H1 (cell line): ENCODE data around the gene DAND5. TPM values are rescaled to one million over a fixed set of nuclear protein-coding genes. Genes with fewer than 3 reads are reported as not detected.

ENCODE experiments used
- CTCF ChIA-PET: fragments of 300-600 bp; sonication (Branson Sonifier 250); formaldehyde crosslinking; loops from one replicate; lab custom pipeline; 2021; ENCODE audit not compliant: partially characterized antibody; lab: Charles Lee
- POLR2A ChIA-PET: fragments of 300-600 bp; sonication (Branson Sonifier 250); formaldehyde crosslinking; loops from one replicate; lab custom pipeline; 2021; ENCODE audit warnings: inconsistent platforms; ENCODE audit not compliant: partially characterized antibody; lab: Charles Lee
- DNase-seq, 2 experiments: peaks; one replicate each; pipeline versions ENCODE4 v3.0.0 to v3.0.0-alpha.2; 2010 to 2022; ENCODE audit warnings: low spot score in 2 of 2, low read depth in 1 of 2, mixed read lengths in 1 of 2
- FAIRE-seq: peaks from 2 replicates; lab custom pipeline; 2011; peaks lifted over from hg19 to GRCh38; lab: Jason Lieb, UNC
- H2AFZ ChIP-seq: 2 replicates; pipeline ENCODE4 v1.8.1; 2012; ENCODE audit warnings: low read length, inconsistent platforms
- H2AK5ac ChIP-seq: 2 replicates; pipeline ENCODE4 v1.6.1; 2013; ENCODE audit warnings: low read depth, low read length
- H2BK120ac ChIP-seq: replicated peaks from 2 replicates; pipeline ENCODE3; 2013; ENCODE audit warnings: low read depth, low read length, inconsistent platforms
- H2BK12ac ChIP-seq: 2 replicates; pipeline ENCODE4 v1.6.1; 2013; ENCODE audit warnings: low read depth, low read length
- H2BK15ac ChIP-seq: 2 replicates; pipeline ENCODE4 v1.6.1; 2013; ENCODE audit warnings: low read length
- H2BK20ac ChIP-seq: 2 replicates; pipeline ENCODE4 v1.6.1; 2013; ENCODE audit warnings: low read length
- H2BK5ac ChIP-seq: 2 replicates; pipeline ENCODE4 v1.6.1; 2013; ENCODE audit warnings: low read depth, low read length
- H3K14ac ChIP-seq: 2 replicates; pipeline ENCODE4 v1.6.1; 2013; ENCODE audit warnings: inconsistent platforms; ENCODE audit not compliant: insufficient read length
- H3K18ac ChIP-seq: 2 replicates; pipeline ENCODE4 v1.6.1; 2013; ENCODE audit warnings: low read length; ENCODE audit errors: extremely low read depth
- H3K23ac ChIP-seq: 2 replicates; pipeline ENCODE4 v1.6.1; 2013; ENCODE audit warnings: inconsistent platforms; ENCODE audit not compliant: insufficient read length
- H3K23me2 ChIP-seq: 2 replicates; pipeline ENCODE4 v1.6.1; 2013; ENCODE audit warnings: low read depth, low read length
- H3K27ac ChIP-seq: 2 replicates; pipeline ENCODE4 v1.6.1; 2011; ENCODE audit warnings: low read depth, low read length, inconsistent platforms
- H3K27me3 ChIP-seq, 4 experiments: replicated peaks in 1 of 4; 1 replicate in 1 of 4; 2 replicates in 3 of 4; pipeline versions ENCODE4 v1.6.1 to v1.8.1; 2011 to 2013; ENCODE audit warnings: low read length in 3 of 4, mild to moderate bottlenecking in 3 of 4, inconsistent platforms in 2 of 4, mixed read lengths in 2 of 4, moderate library complexity in 1 of 4; ENCODE audit not compliant: control insufficient read depth in 3 of 4, insufficient read depth in 3 of 4; ENCODE audit errors: extremely low read depth in 1 of 4
- H3K36me3 ChIP-seq, 4 experiments: 2 replicates each; pipeline versions ENCODE4 v1.6.1 to v1.8.1; 2011 to 2013; ENCODE audit warnings: mild to moderate bottlenecking in 4 of 4, low read length in 3 of 4, moderate library complexity in 2 of 4, control low read depth in 1 of 4, inconsistent platforms in 1 of 4; ENCODE audit not compliant: insufficient read depth in 4 of 4, control insufficient read depth in 2 of 4
- H3K4ac ChIP-seq: replicated peaks from 2 replicates; pipeline ENCODE3; 2013; ENCODE audit warnings: low read length, low read depth, mixed read lengths, inconsistent platforms; ENCODE audit not compliant: insufficient read length
- H3K4me1 ChIP-seq, 4 experiments: replicated peaks in 1 of 4; 1 replicate in 1 of 4; 2 replicates in 3 of 4; pipeline versions ENCODE4 v1.6.1 to v1.8.1; 2011 to 2013; ENCODE audit warnings: low read length in 3 of 4, inconsistent platforms in 2 of 4, mixed read lengths in 1 of 4; ENCODE audit not compliant: insufficient read depth in 4 of 4, control insufficient read depth in 3 of 4
- H3K4me2 ChIP-seq, 2 experiments: 2 replicates each; pipeline versions ENCODE4 v1.6.1 to v1.8.1; 2011 to 2013; ENCODE audit warnings: low read depth in 2 of 2, low read length in 2 of 2, control low read depth in 1 of 2, inconsistent platforms in 1 of 2, mild to moderate bottlenecking in 1 of 2; ENCODE audit not compliant: insufficient read depth in 1 of 2
- H3K4me3 ChIP-seq, 4 experiments: fragments of 200-600, 300-600 bp in 1 of 4; sonication (generic), shearing (Covaris generic), sonication (Bioruptor Twin) in 1 of 4; 2 replicates each; pipeline versions ENCODE4 v1.5.1 to v1.8.1; 2011 to 2016; ENCODE audit warnings: low read length in 4 of 4, low read depth in 3 of 4, control low read depth in 2 of 4, inconsistent platforms in 2 of 4, mild to moderate bottlenecking in 2 of 4, mixed read lengths in 1 of 4, moderate library complexity in 1 of 4; ENCODE audit not compliant: insufficient read depth in 2 of 4; ENCODE audit errors: extremely low read depth in 1 of 4
- H3K56ac ChIP-seq: replicated peaks from 2 replicates; pipeline ENCODE3; 2013; ENCODE audit warnings: low read depth, mild to moderate bottlenecking, mixed read lengths, low read length, inconsistent platforms; ENCODE audit not compliant: insufficient read length
- H3K79me1 ChIP-seq: 2 replicates; pipeline ENCODE4 v1.6.1; 2013; ENCODE audit warnings: low read depth, low read length, control low read depth
- H3K79me2 ChIP-seq, 2 experiments: 2 replicates each; pipeline versions ENCODE4 v1.6.1 to v1.8.1; 2012 to 2013; ENCODE audit warnings: low read length in 2 of 2, mild to moderate bottlenecking in 2 of 2, inconsistent platforms in 1 of 2; ENCODE audit not compliant: insufficient read depth in 2 of 2, control insufficient read depth in 1 of 2
- H3K9ac ChIP-seq, 4 experiments: replicated peaks in 1 of 4; 1 replicate in 1 of 4; 2 replicates in 3 of 4; pipeline versions ENCODE4 v1.6.1 to v1.8.1; 2011 to 2013; ENCODE audit warnings: low read depth in 3 of 4, low read length in 3 of 4, control low read depth in 2 of 4, mild to moderate bottlenecking in 2 of 4, moderate library complexity in 2 of 4, inconsistent platforms in 1 of 4; ENCODE audit errors: extremely low read depth in 1 of 4
- H3K9me3 ChIP-seq, 2 experiments: 2 replicates each; pipeline versions ENCODE4 v1.6.1 to v1.8.1; 2012 to 2013; ENCODE audit warnings: mild to moderate bottlenecking in 2 of 2, moderate library complexity in 2 of 2, control low read depth in 1 of 2, inconsistent platforms in 1 of 2, low read depth in 1 of 2, low read length in 1 of 2, mixed read lengths in 1 of 2; ENCODE audit not compliant: insufficient read depth in 2 of 2
- H4K20me1 ChIP-seq, 2 experiments: replicated peaks in 1 of 2; 2 replicates each; pipeline versions ENCODE3 to v1.8.1; 2011 to 2013; ENCODE audit warnings: inconsistent platforms in 2 of 2, low read length in 2 of 2, mild to moderate bottlenecking in 1 of 2; ENCODE audit not compliant: insufficient read depth in 2 of 2, control insufficient read depth in 1 of 2
- H4K5ac ChIP-seq: 2 replicates; pipeline ENCODE4 v1.6.1; 2013; ENCODE audit warnings: low read length, low read depth, mixed read lengths, inconsistent platforms; ENCODE audit not compliant: insufficient read length
- H4K8ac ChIP-seq: 2 replicates; pipeline ENCODE4 v1.8.0; 2013; ENCODE audit warnings: mild to moderate bottlenecking, moderate library complexity, low read length, inconsistent platforms; ENCODE audit not compliant: insufficient read depth; ENCODE audit errors: extremely low read depth
- H4K91ac ChIP-seq: replicated peaks from 2 replicates; pipeline ENCODE3; 2013; ENCODE audit warnings: low read length, mixed read lengths, inconsistent platforms; ENCODE audit not compliant: insufficient read length
- CTCF ChIP-seq, 3 experiments: IDR thresholded peaks; 1 replicate in 2 of 3; 2 replicates in 1 of 3; pipeline versions ENCODE4 v1.5.1 to v1.6.1; 2011; ENCODE audit warnings: low read length in 3 of 3, mild to moderate bottlenecking in 3 of 3, inconsistent platforms in 2 of 3, low read depth in 1 of 3, moderate library complexity in 1 of 3; ENCODE audit not compliant: insufficient read depth in 1 of 3; ENCODE audit errors: control extremely low read depth in 1 of 3
- HDAC6 ChIP-seq: IDR thresholded peaks from one replicate; pipeline ENCODE4 v1.7.1; 2012; ENCODE audit warnings: low read depth, mild to moderate bottlenecking, inconsistent platforms, low read length, moderate library complexity
- KDM1A ChIP-seq: fragments of 200-600, 300-600 bp; sonication (generic); IDR thresholded peaks from 2 replicates; pipeline ENCODE4 v1.7.1; 2016; ENCODE audit warnings: mild to moderate bottlenecking, low read length, borderline replicate concordance
- PHF8 ChIP-seq: fragments of 200-600 bp; sonication (generic); conservative IDR thresholded peaks from 2 replicates; pipeline ENCODE4 v1.7.1; 2012; ENCODE audit warnings: low read depth, mild to moderate bottlenecking, inconsistent platforms, low read length, moderate library complexity
- WGBS, 2 experiments: shearing (Covaris generic) in 1 of 2; methylation state at CpG; one replicate each; pipeline versions ENCODE4 v1.1.6 to v1.1.7; 2013 to 2015; ENCODE audit warnings: low lambda C conversion rate in 2 of 2, mixed read lengths in 2 of 2, inconsistent platforms in 1 of 2, low coverage in 1 of 2, missing lambda C conversion rate in 1 of 2; ENCODE audit not compliant: insufficient replicate concordance in 2 of 2, insufficient coverage in 1 of 2, insufficient read length in 1 of 2; ENCODE audit errors: extremely low coverage in 1 of 2, missing lambda C conversion rate in 1 of 2; 5-methylcytosine and 5-hydroxymethylcytosine counted together
- polyA plus RNA-seq, 7 experiments: library from polyadenylated mRNA; depleted of rRNA in 3 of 7; stranded (reverse) in 5 of 7; unstranded in 2 of 7; fragments of >200 nt in 5 of 7; fragments of 200-250 nt in 2 of 7; gene quantifications; 1 replicate in 5 of 7; 2 replicates in 1 of 7; 4 replicates in 1 of 7; pipeline versions ENCODE4 v1.2.1 to v1.2.3, GENCODE V29; 2011 to 2013; ENCODE audit warnings: missing spikeins in 2 of 7, mixed read lengths in 2 of 7
- total RNA-seq: library from RNA; stranded (reverse); fragmentation: NEBNext Ultra II Directional; extraction: Animal tissue kit (Norgen Biotek cat#: 25700); gene quantifications from 2 replicates; pipeline ENCODE4 v1.2.1, GENCODE V29; 2021

Gene DAND5
- total and polyA plus RNA-seq, 2 of the 8 experiments (the other 6 are each of a cell fraction or from before 2014, with no cell fraction given) = 0.14 to 0.17 TPM

DNA sequence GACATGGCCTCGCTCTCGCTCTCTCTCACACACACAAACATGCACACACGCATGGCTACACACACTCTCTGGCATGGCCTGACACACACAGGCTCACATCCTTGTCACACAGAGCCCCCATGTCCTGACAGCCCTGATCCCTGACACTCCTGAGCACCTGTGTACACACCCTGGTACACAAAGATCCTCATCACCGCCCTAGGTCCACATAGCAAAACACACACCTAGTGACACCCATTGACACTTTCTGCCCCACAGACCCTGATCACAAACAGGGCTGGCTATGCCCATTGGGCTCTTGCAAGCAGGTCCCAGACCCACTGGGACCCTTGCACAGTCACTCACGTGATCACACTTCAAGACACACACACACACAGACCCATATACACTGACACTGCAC is 21.9 kb downstream of the DAND5 start:
- peaks cover 4 to 25% of the 10 kb centered on the region in 2 experiments for H4K20me1 ChIP-seq
- peaks cover 31 to 66% (median 61%) of the 10 kb centered on the region in 4 experiments for H3K27me3 ChIP-seq
- no peak overlapping the region for H3K4me3 ChIP-seq
- H3K36me3 ChIP-seq = peaks cover 0 to 8% (median 0%) of the 10 kb centered on the region in 4 experiments; a peak in 1 of 8 replicates
- no peak overlapping the region for H3K56ac ChIP-seq
- CTCF ChIA-PET = interaction anchor here (0.6 to 2.7 kb wide), 3 partner anchors 14 to 41 kb away, joined by 3 to 8 read pairs (median 6); no protein-coding TSS in a partner anchor
- POLR2A ChIA-PET = interaction anchor here (0.7 to 1.2 kb wide), 3 partner anchors 15 to 130 kb away, joined by 3 read pairs; no protein-coding TSS in a partner anchor
- H3K18ac ChIP-seq = no peak overlapping the region
- H3K79me2 ChIP-seq = no peaks in the 10 kb centered on the region
- no peak overlapping the region for H3K14ac ChIP-seq
- peaks cover 25% of the 10 kb centered on the region for H3K23me2 ChIP-seq
- DNase-seq (no peak), FAIRE-seq (no peak)
- no peaks in the 10 kb centered on the region for H3K9me3 ChIP-seq
- peak overlapping the region; percentile 100 for H2BK15ac ChIP-seq
- H3K79me1 ChIP-seq = peaks cover 3% of the 10 kb centered on the region; the same call in 1 of the 2 replicates
- no peak overlapping the region for H2BK20ac ChIP-seq
- peak overlapping the region; percentile 99 for H2BK12ac ChIP-seq
- H3K27ac ChIP-seq = no peak overlapping the region
- peak overlapping the region; percentile 100 for H2AK5ac ChIP-seq
- H2BK120ac ChIP-seq = no peak overlapping the region
- no peak for TF ChIP-seq KDM1A
- TF ChIP-seq PHF8 = no peak
- TF ChIP-seq CTCF (IDR thresholded peaks at IDR 0.05; ENCODE audit: control extremely low read depth in 1 of 3, insufficient read depth in 1 of 3, low read depth in 1 of 3, low read length in 3 of 3) = no peak
- TF ChIP-seq HDAC6 = no peak
- no peak overlapping the region for H3K9ac ChIP-seq
- peaks cover 0 to 14% (median 9%) of the 10 kb centered on the region in 4 experiments; a peak in 5 of 7 replicates for H3K4me1 ChIP-seq
- WGBS, 2 experiments = 89% methylated on average over 5 of the region's 5 CpGs; no CpG with 5 or more reads in 1 of the 2 experiments
- H3K4ac ChIP-seq = no peak overlapping the region
- no peak overlapping the region for H4K8ac ChIP-seq
- no peak overlapping the region; a peak in 1 of 4 replicates for H3K4me2 ChIP-seq
- no peak overlapping the region for H2AFZ ChIP-seq
- H3K23ac ChIP-seq = no peak overlapping the region
- no peak overlapping the region for H4K5ac ChIP-seq
- peak overlapping the region; percentile 60; the same call in 1 of the 2 replicates for H2BK5ac ChIP-seq
- H4K91ac ChIP-seq = peak overlapping the region; percentile 17
